Breast epithelium (tissue), 3 donors: ENCODE results near the gene CAB39L.

Source experiments
- POLR2A ChIP-seq: fragments of 450-650 bp; IDR thresholded peaks from one replicate; pipeline ENCODE4 v1.6.1; 2016; ENCODE audit warnings: antibody characterized with exemption, mild to moderate bottlenecking, moderate library complexity
- TF ChIP-seq, protein P1 (sequence below), 3 donors: fragments of 450-650 bp; IDR thresholded peaks; one replicate each; pipeline ENCODE4 v1.5.1; 2016 to 2017; ENCODE audit warnings: antibody characterized with exemption in 3 of 3, mild to moderate bottlenecking in 3 of 3, moderate library complexity in 3 of 3

GRCh38 chr13:49300739-49301589 is 142.9 kb downstream of the CAB39L start:
- TF ChIP-seq, protein P1, sequence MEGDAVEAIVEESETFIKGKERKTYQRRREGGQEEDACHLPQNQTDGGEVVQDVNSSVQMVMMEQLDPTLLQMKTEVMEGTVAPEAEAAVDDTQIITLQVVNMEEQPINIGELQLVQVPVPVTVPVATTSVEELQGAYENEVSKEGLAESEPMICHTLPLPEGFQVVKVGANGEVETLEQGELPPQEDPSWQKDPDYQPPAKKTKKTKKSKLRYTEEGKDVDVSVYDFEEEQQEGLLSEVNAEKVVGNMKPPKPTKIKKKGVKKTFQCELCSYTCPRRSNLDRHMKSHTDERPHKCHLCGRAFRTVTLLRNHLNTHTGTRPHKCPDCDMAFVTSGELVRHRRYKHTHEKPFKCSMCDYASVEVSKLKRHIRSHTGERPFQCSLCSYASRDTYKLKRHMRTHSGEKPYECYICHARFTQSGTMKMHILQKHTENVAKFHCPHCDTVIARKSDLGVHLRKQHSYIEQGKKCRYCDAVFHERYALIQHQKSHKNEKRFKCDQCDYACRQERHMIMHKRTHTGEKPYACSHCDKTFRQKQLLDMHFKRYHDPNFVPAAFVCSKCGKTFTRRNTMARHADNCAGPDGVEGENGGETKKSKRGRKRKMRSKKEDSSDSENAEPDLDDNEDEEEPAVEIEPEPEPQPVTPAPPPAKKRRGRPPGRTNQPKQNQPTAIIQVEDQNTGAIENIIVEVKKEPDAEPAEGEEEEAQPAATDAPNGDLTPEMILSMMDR (IDR thresholded peaks at IDR 0.05), result peak; percentile 82 to 88 (median 88)
- TF ChIP-seq POLR2A, result no peak
